ENCODE measurements around the gene NMU.

DNA sequence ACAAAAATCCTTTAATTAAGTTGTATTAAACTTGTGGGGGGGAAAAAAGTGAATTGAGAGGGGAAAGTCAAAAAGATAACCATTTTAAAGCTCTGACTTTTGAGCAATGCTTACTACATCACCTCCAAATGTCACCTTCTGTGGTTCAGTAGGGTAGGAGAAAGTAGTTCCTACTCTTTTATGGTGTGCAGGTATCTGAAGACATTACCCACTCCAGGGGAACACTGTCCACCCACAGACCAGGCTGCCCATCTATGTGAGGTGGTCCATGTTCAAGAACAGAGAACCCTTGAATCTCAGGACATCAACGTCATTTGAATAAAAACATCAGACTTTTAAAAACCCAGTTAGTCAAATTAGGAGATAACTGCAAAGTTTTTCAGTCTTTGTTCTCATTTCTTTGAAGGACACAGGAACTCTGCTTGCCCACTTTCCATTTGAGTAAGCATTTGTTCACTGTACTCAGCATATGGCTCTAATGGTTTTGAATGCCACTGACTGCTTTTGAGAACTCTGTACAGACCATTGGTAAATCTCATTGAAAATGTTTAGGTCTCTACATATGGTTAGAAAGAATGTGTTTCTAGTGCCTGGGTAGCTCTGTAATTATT lies 18.4 kb downstream of the NMU start:
- TF ChIP-seq POLR2A (IDR thresholded peaks at IDR 0.05; ENCODE audit: low read length) (no peak), GATA1 (IDR thresholded peaks at IDR 0.05; ENCODE audit: low read depth, low read length) (no peak)

All from erythroblast (primary cell).